ENCODE results near the gene PCCA.

DNA sequence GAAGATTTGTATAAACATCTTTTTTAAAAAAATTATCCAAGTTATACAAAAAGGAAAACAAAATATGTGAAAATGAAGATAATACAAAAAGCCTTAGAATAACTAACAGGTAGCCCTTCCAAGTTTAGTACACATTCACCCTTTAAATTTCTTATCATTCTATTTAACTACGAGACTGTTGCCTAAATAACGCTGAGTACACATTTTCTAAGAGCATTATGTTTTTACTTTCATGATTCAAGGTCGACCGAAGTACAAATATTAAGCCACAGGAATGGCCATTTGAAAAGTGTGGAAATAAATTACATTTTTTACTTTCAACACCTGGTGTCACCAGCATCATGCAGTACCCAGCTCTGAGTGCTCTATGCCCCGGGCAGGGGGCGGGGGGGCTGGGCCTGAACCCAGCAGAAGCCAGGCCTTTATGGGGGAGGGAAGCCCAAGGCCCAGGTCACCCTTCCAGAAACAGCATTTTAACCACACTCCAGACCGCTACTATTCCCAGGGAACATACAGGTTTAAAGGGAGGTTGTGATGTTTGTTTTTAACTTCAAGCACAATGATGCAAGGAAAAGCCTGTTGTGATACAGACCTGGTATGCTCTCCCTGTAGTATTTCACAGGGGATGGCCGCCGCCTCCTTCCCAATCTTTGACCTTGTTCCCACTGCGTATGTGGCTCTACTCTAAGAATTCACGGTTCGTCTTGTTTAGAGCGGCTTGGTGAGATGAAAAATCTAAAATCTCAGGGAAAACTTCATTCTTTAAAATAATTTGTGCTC lies 475.7 kb downstream of the PCCA start:
- TF ChIP-seq, protein P1, sequence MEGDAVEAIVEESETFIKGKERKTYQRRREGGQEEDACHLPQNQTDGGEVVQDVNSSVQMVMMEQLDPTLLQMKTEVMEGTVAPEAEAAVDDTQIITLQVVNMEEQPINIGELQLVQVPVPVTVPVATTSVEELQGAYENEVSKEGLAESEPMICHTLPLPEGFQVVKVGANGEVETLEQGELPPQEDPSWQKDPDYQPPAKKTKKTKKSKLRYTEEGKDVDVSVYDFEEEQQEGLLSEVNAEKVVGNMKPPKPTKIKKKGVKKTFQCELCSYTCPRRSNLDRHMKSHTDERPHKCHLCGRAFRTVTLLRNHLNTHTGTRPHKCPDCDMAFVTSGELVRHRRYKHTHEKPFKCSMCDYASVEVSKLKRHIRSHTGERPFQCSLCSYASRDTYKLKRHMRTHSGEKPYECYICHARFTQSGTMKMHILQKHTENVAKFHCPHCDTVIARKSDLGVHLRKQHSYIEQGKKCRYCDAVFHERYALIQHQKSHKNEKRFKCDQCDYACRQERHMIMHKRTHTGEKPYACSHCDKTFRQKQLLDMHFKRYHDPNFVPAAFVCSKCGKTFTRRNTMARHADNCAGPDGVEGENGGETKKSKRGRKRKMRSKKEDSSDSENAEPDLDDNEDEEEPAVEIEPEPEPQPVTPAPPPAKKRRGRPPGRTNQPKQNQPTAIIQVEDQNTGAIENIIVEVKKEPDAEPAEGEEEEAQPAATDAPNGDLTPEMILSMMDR (conservative IDR thresholded peaks at IDR 0.05), result no peak
- no peak for TF ChIP-seq EZH2 (IDR thresholded peaks at IDR 0.05; ENCODE audit: low read depth)

Data from PC-9 (cell line).